CD4-positive, alpha-beta memory T cell (primary cell): ENCODE results near the gene AXIN2. TPM values are rescaled to one million over a fixed set of nuclear protein-coding genes. Genes with fewer than 3 reads are reported as not detected.
"Not testable (repeated sequence)": the region's sequence is repeated elsewhere in the genome, so short reads cannot be mapped to it uniquely, and the experiment has no call there.

Experiments
- CTCF ChIA-PET: fragments of 350-600 bp; sonication (Branson Sonifier 250); formaldehyde crosslinking; loops from one replicate; lab custom pipeline; 2021; ENCODE audit warnings: inconsistent platforms; ENCODE audit not compliant: partially characterized antibody; lab: Charles Lee
- POLR2A ChIA-PET: fragments of 350-600 bp; sonication (Branson Sonifier 250); formaldehyde crosslinking; loops from one replicate; lab custom pipeline; 2021; ENCODE audit not compliant: partially characterized antibody; lab: Charles Lee
- DNase-seq, 5 donors: peaks; one replicate each; pipeline versions ENCODE4 v3.0.0 to v3.0.0-alpha.2; 2020 to 2022; ENCODE audit warnings: mixed read lengths in 1 of 5
- H3K27ac ChIP-seq: one replicate; pipeline ENCODE4 v1.7.0; 2013; ENCODE audit warnings: low read depth, low read length
- H3K27me3 ChIP-seq: 2 replicates; pipeline ENCODE4 v1.7.0; 2013; ENCODE audit warnings: mild to moderate bottlenecking, low read length, moderate library complexity; ENCODE audit not compliant: insufficient read depth
- H3K36me3 ChIP-seq: 2 replicates; pipeline ENCODE4 v1.7.0; 2013; ENCODE audit warnings: mild to moderate bottlenecking, low read length, moderate library complexity; ENCODE audit not compliant: insufficient read depth
- H3K4me1 ChIP-seq: 2 replicates; pipeline ENCODE4 v1.7.0; 2013; ENCODE audit warnings: mild to moderate bottlenecking, low read length, moderate library complexity; ENCODE audit not compliant: insufficient read depth
- H3K4me3 ChIP-seq, 2 donors: one replicate each; pipeline ENCODE4 v1.7.0; 2013; ENCODE audit warnings: low read length in 2 of 2, mild to moderate bottlenecking in 1 of 2
- H3K9me3 ChIP-seq, 2 donors: one replicate each; pipeline ENCODE4 v1.7.0; 2013; ENCODE audit warnings: low read length in 2 of 2, control low read depth in 1 of 2; ENCODE audit not compliant: control insufficient read depth in 1 of 2
- H3K27ac Mint-ChIP-seq, 7 donors: one replicate each; pipeline ENCODE4 v1.8.0; 2020 to 2021; ENCODE audit warnings: mixed read lengths in 7 of 7, mild to moderate bottlenecking in 6 of 7, inconsistent platforms in 3 of 7, moderate library complexity in 3 of 7
- H3K27me3 Mint-ChIP-seq, 2 donors: one replicate each; pipeline ENCODE4 v1.8.0; 2020 to 2021; ENCODE audit warnings: mixed read lengths in 2 of 2
- H3K36me3 Mint-ChIP-seq, 2 donors: one replicate each; pipeline ENCODE4 v1.8.0; 2020 to 2021; ENCODE audit warnings: mixed read lengths in 2 of 2, inconsistent platforms in 1 of 2, mild to moderate bottlenecking in 1 of 2
- H3K4me1 Mint-ChIP-seq, 4 donors: one replicate each; pipeline ENCODE4 v1.8.0; 2020 to 2021; ENCODE audit warnings: mixed read lengths in 4 of 4, mild to moderate bottlenecking in 1 of 4
- H3K4me3 Mint-ChIP-seq, 8 donors: one replicate each; pipeline ENCODE4 v1.8.0; 2020 to 2021; ENCODE audit warnings: mixed read lengths in 8 of 8, mild to moderate bottlenecking in 7 of 8, moderate library complexity in 6 of 8, inconsistent platforms in 3 of 8
- H3K9me3 Mint-ChIP-seq, 8 donors: one replicate each; pipeline ENCODE4 v1.8.0; 2020 to 2021; ENCODE audit warnings: mixed read lengths in 8 of 8, mild to moderate bottlenecking in 5 of 8, inconsistent platforms in 3 of 8, moderate library complexity in 1 of 8
- intact Hi-C: fragments of 100-400 bp; cut with micrococcal nuclease; formaldehyde crosslinking; loops from one replicate; pipeline ENCODE4 v1.15.1; 2023
- polyA plus RNA-seq, 2 donors: library from polyadenylated mRNA; unstranded; fragments of 300-500 nt; fragmentation: Illumina TruSeq; gene quantifications; one replicate each; pipeline ENCODE4 v1.2.3, GENCODE V29; 2021
- total RNA-seq, 2 experiments: library from RNA; stranded (reverse); gene quantifications; one replicate each; pipeline ENCODE4 v1.2.3, GENCODE V29; 2021

Gene AXIN2
- total and polyA plus RNA-seq, 4 experiments from 2014 or later = 3.4 to 30.3 (median 20.9) TPM

DNA sequence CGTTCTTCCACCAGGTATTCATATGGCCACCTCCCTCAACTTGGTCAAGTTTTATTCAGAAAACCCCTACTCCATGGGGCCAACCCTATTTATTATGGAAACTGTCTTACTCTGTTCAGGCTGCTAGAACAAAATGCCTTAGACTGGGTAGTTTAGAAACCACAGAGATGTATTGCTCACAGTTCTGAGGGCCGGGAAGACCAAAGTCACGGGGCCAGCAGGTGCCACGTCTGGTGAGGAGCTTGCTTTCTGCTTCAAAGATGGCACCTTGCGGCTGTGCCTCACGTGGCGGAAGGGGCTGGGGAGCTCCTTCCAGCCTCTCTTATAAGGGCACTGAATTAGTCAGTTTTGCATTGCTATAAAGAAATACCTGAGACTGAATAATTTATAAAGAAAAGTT lies 74.3 kb downstream of the AXIN2 start:
- Histone ChIP-seq H3K27me3 (no peaks in the 10 kb centered on the region), H3K9me3 (no peaks in the 10 kb centered on the region), H3K4me1 (no peaks in the 10 kb centered on the region), H3K36me3 (no peaks in the 10 kb centered on the region), H3K27ac (no peak overlapping the region), H3K4me3 (no peak overlapping the region)
- intact Hi-C loops = no loop called here
- Mint-ChIP-seq H3K27me3 (peaks cover 5 to 7% of the 10 kb centered on the region in 2 donors), H3K4me3 (no peak overlapping the region), H3K36me3 (no peaks in the 10 kb centered on the region), H3K4me1 (peaks cover 0 to 2% (median 0%) of the 10 kb centered on the region in 4 donors), H3K9me3 (no peaks in the 10 kb centered on the region), H3K27ac (no peak overlapping the region)
- CTCF ChIA-PET = no interaction called here
- POLR2A ChIA-PET = no interaction called here
- no peak for DNase-seq

DNA sequence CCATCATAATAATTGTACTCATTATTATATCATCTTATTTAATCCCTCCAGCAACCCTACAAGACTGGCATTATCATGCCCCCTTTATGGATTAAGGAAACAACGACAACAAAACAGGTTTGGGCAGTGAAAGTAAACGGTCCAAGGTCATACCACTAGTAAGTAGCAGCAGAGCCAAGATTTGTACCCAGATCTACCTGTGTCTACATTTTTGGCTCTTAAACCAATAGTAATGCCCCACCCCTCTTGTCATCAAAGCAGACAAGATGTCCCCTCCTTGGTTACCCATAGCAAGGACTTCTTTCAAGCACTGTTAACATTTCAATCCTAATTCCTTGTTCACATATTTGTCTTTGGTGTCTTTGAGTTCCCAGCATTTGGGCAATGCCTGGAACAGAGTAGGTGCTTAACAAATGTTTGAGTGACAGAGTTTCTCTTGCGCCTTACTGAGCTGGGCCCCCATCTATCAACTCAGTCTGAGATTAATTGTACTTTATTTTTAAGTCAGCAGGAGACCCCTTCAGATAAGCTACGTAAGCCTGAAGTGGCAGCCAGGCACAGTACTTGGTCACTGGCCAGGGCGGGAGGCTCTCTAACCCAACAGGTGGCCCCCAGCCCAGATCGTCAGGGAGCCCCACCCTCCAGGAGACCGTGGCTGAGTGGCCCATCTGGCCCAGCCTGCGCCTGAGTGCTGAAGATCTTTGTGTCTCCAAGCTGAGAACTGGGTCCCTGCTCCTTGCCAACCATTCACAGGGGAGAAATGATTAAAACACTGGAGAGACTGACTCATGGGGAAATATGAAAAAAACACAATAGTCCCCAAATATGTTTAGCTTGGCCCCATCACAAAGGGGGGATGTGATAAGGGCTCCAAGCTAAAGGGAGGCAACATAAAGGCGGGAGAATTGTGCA lies 75.8 kb downstream of the AXIN2 start:
- no peaks in the 10 kb centered on the region for H3K27me3 ChIP-seq
- H3K4me1 ChIP-seq = no peaks in the 10 kb centered on the region
- H3K27ac ChIP-seq = no peak overlapping the region
- Mint-ChIP-seq H3K4me3 (no peak overlapping the region), H3K4me1 (peaks cover 0 to 5% (median 1%) of the 10 kb centered on the region in 4 donors), H3K9me3 (no peaks in the 10 kb centered on the region), H3K36me3 (no peaks in the 10 kb centered on the region), H3K27ac (peak overlapping the region in 2 of 7 donors; percentile 29 to 37), H3K27me3 (peaks cover 3 to 7% of the 10 kb centered on the region in 2 donors)
- no peaks in the 10 kb centered on the region for H3K9me3 ChIP-seq
- intact Hi-C loops = no loop called here
- H3K36me3 ChIP-seq = no peaks in the 10 kb centered on the region
- CTCF ChIA-PET = no interaction called here
- POLR2A ChIA-PET = no interaction called here
- no peak for DNase-seq
- no peak overlapping the region for H3K4me3 ChIP-seq

DNA sequence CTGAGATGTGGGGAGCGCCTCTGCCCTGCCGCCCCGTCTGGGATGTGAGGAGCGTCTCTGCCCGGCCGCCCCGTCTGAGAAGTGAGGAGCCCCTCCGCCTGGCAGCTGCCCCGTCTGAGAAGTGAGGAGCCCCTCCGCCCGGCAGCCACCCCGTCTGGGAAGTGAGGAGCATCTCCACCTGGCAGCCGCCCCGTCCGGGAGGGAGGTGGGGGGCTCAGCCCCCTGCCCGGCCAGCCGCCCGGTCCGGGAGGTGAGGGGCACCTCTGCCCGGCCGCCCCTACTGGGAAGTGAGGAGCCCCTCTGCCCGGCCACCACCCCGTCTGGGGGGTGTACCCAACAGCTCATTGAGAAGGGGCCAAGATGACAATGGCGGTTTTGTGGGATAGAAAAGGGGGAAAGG lies 77.0 kb downstream of the AXIN2 start:
- H3K27me3 Mint-ChIP-seq, H3K4me3 ChIP-seq, H3K36me3 ChIP-seq, intact Hi-C loops, CTCF ChIA-PET, POLR2A ChIA-PET, H3K36me3 Mint-ChIP-seq, H3K4me1 Mint-ChIP-seq, H3K9me3 ChIP-seq, H3K4me1 ChIP-seq, H3K4me3 Mint-ChIP-seq, H3K27ac ChIP-seq, H3K9me3 Mint-ChIP-seq, H3K27me3 ChIP-seq, H3K27ac Mint-ChIP-seq, DNase-seq: not testable (repeated sequence)

DNA sequence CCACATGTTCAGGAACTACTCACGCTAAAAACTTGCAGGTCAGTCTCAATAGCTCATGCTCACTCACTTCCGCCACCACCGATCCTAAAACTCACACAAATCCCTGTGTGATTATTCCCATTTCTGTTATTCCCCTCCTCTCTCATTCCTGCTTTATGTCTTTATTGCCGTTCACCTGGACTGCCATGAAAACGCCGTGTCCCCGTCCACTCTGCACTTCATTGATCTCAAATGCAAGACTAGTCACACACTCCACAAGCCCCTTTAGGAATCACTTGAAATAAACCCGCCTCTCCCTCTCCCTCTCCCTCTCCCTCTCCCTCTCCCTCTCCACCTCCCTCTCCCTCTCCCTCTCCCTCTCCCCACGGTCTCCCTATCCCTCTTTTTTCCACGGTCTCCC lies 78.0 kb downstream of the AXIN2 start:
- Histone ChIP-seq H3K27ac (no peak overlapping the region), H3K36me3 (no peaks in the 10 kb centered on the region), H3K4me3 (no peak overlapping the region), H3K27me3 (no peaks in the 10 kb centered on the region), H3K9me3 (no peaks in the 10 kb centered on the region), H3K4me1 (no peaks in the 10 kb centered on the region)
- Mint-ChIP-seq H3K36me3 (no peaks in the 10 kb centered on the region), H3K27ac (no peak overlapping the region), H3K4me3 (no peak overlapping the region), H3K27me3 (peaks cover 2 to 7% of the 10 kb centered on the region in 2 donors), H3K4me1 (peaks cover 0 to 5% (median 1%) of the 10 kb centered on the region in 4 donors), H3K9me3 (no peaks in the 10 kb centered on the region)
- POLR2A ChIA-PET = no interaction called here
- DNase-seq = no peak
- CTCF ChIA-PET = no interaction called here
- intact Hi-C loops = no loop called here

DNA sequence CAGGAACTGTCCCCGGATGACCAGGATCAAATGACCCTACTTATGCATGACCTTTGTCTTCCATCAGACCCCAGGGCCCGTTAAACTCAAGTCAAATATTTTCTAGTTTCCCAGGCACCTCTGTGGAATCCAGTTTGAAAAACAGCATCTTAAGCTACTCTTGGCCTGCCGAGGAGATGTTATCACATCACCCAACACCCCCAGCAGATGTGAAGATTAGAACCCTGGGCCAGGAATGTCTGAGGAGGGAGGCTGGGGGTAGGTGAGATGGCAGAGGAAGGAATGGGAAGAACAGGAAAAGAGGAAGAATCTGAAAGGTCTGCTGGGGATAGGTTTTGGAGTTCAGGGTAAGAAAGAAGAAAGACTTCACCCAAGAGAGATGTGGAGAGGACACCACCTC lies 79.2 kb downstream of the AXIN2 start:
- Histone ChIP-seq H3K4me3 (no peak overlapping the region), H3K27me3 (no peaks in the 10 kb centered on the region), H3K36me3 (no peaks in the 10 kb centered on the region), H3K9me3 (no peaks in the 10 kb centered on the region), H3K27ac (no peak overlapping the region), H3K4me1 (no peaks in the 10 kb centered on the region)
- ChIA-PET CTCF (no interaction called here), POLR2A (no interaction called here)
- H3K4me1 Mint-ChIP-seq = peaks cover 0 to 5% (median under 1%) of the 10 kb centered on the region in 4 donors
- no peaks in the 10 kb centered on the region for H3K9me3 Mint-ChIP-seq
- H3K27me3 Mint-ChIP-seq = peaks cover 2 to 7% of the 10 kb centered on the region in 2 donors
- H3K36me3 Mint-ChIP-seq = no peaks in the 10 kb centered on the region
- H3K27ac Mint-ChIP-seq = no peak overlapping the region
- no peak for DNase-seq
- H3K4me3 Mint-ChIP-seq = no peak overlapping the region
- intact Hi-C loops = no loop called here

DNA sequence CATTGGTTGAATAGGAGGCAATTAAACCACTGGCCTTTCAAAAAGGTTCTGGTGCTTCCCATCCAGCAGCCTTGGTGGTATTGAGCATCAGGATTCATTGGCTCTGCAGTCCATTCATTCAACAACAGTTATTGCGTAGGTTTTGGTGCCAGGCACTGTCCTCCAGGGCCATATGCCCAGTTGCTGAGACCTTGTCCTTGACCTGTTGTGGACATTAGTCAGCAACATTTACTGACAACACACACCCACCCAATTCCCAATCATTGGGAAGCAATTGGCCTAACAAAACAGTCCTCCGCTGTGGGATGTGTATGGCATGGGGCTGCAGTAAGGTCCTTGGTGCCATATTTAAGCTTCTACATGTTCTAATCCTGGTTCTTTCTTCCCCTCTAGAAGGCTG lies 82.2 kb downstream of the AXIN2 start:
- no peak for DNase-seq
- CTCF ChIA-PET = no interaction called here

More for the DNA sequence above, 82.2 kb downstream of the AXIN2 start:
- Mint-ChIP-seq H3K4me1 (peaks cover 0 to 5% (median 0%) of the 10 kb centered on the region in 4 donors), H3K36me3 (no peaks in the 10 kb centered on the region), H3K27me3 (no peaks in the 10 kb centered on the region), H3K9me3 (peaks cover 0 to 2% (median 0%) of the 10 kb centered on the region in 8 donors), H3K4me3 (no peak overlapping the region), H3K27ac (no peak overlapping the region)
- no peaks in the 10 kb centered on the region for H3K9me3 ChIP-seq
- H3K4me3 ChIP-seq = no peak overlapping the region
- H3K36me3 ChIP-seq = no peaks in the 10 kb centered on the region
- H3K4me1 ChIP-seq = no peaks in the 10 kb centered on the region
- intact Hi-C loops = no loop called here
- POLR2A ChIA-PET = no interaction called here
- H3K27me3 ChIP-seq = no peaks in the 10 kb centered on the region
- H3K27ac ChIP-seq = no peak overlapping the region
